ENCODE data around the gene PREX1. TPM values are rescaled to one million over a fixed set of nuclear protein-coding genes. Genes with fewer than 3 reads are reported as not detected.

The PREX1 gene
- total RNA-seq, 4 donors from 2014 or later: 7.5 to 10.9 (median 9.1) TPM

DNA sequence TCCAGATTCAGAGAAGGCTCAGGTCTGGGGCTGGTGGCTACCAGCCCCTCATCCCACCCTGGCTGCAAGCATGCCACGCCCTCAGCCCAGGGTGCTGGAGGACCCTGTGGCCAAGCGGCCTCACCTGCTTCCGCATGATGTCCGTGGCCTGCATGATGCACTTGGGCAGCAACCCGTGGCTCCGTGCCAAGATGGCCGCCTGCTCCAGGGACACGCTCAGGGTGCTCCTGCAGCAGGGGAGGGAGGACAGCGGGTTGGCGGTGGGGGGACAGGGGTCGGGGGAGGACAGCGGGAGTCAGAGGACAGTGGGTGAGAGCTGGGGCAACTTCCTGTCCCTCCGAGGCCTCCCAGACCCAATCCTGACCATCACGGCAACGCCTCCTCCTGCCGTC, 200.1 kb downstream of the PREX1 start:
- DNase-seq: no peak
- intact Hi-C loops (cut with DNase I; ENCODE audit: low total_unique reads): no loop called here
- ATAC-seq: no peak

DNA sequence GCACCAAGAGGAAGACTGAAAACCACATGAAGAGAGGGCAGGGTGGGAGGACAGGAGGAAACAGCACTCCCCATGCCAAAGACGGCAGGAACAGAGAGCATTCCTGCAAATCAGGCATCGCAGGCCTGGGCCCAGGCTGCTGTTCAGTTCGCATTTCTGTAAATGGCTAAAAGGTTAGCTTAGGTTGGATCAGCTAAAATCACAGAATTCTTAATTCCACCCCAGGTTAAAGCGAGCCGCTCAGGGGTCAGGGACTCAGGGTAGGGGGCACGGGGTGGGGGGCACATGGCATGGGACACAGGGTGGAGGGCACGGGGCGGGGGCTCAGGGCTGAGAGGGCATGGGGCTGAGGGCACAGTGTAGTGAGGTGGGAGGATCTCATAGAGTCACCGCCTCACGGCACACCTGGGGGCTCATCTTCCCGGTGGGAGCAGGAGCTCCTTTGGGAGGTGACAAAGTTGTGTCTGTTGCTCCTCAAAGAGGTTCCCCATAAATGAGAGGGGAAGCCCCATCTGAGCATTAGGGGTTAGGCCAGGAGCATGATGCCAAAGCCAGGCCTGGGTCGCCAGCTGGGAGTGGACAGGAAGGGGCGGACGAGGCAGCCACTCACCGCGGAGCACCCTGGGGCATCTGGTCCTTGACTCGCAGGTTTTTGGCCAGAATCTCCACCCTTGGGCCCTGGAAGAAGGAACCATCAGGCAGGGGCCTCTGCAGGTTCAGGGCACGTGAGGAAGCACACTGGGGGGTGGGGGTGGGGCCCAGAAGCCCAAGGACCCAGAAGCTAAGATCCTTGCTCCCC, 200.7 kb downstream of the PREX1 start:
- TF ChIP-seq POLR2A (IDR thresholded peaks at IDR 0.05): no peak
- no peak for TF ChIP-seq CTCF (IDR thresholded peaks at IDR 0.05 in 4 of 5, conservative IDR thresholded peaks at IDR 0.05 in 1 of 5)
- H3K4me1 ChIP-seq: no peaks in the 10 kb centered on the region
- H3K4me3 ChIP-seq: no peak overlapping the region
- no peak for DNase-seq
- no peak for ATAC-seq
- intact Hi-C loops (cut with DNase I; ENCODE audit: low total_unique reads) (no loop called here), in situ Hi-C loops (cut with MboI; ENCODE audit: low sequenced_read_pairs in 4 of 4) (no loop called here)
- no peak overlapping the region for H3K27ac ChIP-seq
- H3K27me3 ChIP-seq: no peaks in the 10 kb centered on the region
- no peaks in the 10 kb centered on the region for H3K9me3 ChIP-seq
- peaks cover 0 to 2% of the 10 kb centered on the region in 2 donors for H3K36me3 ChIP-seq

More for the DNA sequence above, 200.1 kb downstream of the PREX1 start:
- Histone ChIP-seq H3K36me3 (peaks cover 0 to 5% of the 10 kb centered on the region in 2 donors), H3K4me3 (no peak overlapping the region), H3K27ac (no peak overlapping the region), H3K4me1 (no peaks in the 10 kb centered on the region), H3K9me3 (no peaks in the 10 kb centered on the region), H3K27me3 (no peaks in the 10 kb centered on the region)
- in situ Hi-C loops (cut with MboI; ENCODE audit: low sequenced_read_pairs in 4 of 4): no loop called here
- TF ChIP-seq POLR2A (IDR thresholded peaks at IDR 0.05) (no peak), CTCF (IDR thresholded peaks at IDR 0.05 in 4 of 5, conservative IDR thresholded peaks at IDR 0.05 in 1 of 5) (no peak)

DNA sequence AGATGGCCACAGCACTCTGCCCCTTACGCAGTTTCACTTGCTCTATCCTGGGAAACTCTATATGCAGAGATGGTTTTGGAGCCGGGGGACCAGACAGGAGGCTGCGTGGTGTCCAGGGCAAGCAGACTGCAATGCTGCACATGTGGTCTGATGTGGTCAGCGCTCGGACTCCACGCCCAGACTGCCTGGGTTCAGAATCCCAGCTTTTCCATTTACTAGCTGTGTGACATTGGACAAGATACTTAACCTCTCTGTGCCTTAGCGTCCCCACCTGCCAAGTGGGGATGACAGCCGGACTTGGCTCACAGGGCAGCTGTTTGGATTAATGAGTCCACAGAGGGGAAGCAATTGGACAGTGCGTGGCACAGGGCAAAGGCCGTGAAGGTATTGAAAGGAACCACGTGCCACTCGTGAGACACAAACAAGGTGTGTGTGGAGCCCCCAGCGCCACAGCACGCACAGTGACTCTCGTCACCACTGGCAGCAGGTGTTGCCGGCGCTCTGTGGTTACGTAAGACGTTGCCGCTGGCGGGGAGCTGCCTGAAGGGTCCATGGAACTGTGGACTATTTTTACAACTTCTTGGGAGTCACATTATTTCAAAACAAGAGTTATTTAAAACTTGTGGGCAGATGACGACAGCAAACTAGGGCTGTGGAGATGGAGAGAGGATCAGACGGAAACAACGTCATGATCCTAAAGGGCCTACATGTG, 201.4 kb downstream of the PREX1 start:
- no peak for ATAC-seq

DNA sequence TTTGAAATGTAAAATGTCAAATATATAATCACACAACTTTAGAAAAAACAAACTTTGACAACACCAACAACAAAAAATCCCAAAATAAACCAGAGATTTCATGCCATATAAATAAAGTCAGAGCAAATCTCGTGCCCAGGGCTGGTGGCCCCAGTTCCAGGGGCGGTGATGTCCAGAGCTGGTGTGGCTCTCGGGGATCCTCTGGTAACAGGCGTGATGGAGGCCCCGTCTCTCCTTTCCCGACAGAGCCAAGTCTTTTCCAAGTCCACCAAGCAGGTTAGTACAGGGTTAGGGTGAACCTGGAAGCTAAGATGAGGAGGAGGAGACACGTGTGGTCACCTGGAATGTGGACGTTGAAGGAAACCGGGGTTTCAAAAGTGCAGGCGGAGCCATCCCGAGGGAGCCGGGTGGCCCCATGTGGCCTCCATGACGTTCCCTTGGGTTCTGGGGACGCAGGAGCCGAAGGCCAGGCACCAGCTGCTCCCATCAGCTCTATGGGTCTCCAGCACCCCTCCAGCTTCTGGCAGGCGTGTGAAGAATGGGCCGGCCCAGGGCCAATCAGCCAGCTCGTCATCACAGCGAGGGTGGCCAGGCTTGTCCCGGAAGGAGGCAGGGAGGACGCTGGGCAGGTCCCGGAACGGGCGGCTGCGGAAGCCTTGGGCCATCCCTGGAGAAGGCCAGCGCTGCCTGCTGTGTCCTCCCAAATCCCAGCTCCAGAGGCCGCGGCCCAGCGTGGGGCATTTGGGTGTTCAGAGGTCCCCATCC, 202.5 kb downstream of the PREX1 start:
- in situ Hi-C loops (cut with MboI; ENCODE audit: low sequenced_read_pairs in 4 of 4): no loop called here
- TF ChIP-seq CTCF (IDR thresholded peaks at IDR 0.05 in 4 of 5, conservative IDR thresholded peaks at IDR 0.05 in 1 of 5) (no peak), POLR2A (IDR thresholded peaks at IDR 0.05) (no peak)

More for the DNA sequence above, 201.4 kb downstream of the PREX1 start:
- no peak overlapping the region for H3K4me3 ChIP-seq
- no peak overlapping the region for H3K27ac ChIP-seq
- TF ChIP-seq POLR2A (IDR thresholded peaks at IDR 0.05) (no peak), CTCF (IDR thresholded peaks at IDR 0.05 in 4 of 5, conservative IDR thresholded peaks at IDR 0.05 in 1 of 5) (no peak)
- no peaks in the 10 kb centered on the region for H3K4me1 ChIP-seq
- H3K27me3 ChIP-seq: no peaks in the 10 kb centered on the region
- no peaks in the 10 kb centered on the region for H3K9me3 ChIP-seq
- in situ Hi-C loops (cut with MboI; ENCODE audit: low sequenced_read_pairs in 4 of 4) (no loop called here), intact Hi-C loops (cut with DNase I; ENCODE audit: low total_unique reads) (no loop called here)
- H3K36me3 ChIP-seq: no peaks in the 10 kb centered on the region
- no peak for DNase-seq

More for the DNA sequence above, 202.5 kb downstream of the PREX1 start:
- ATAC-seq: no peak
- H3K27me3 ChIP-seq: no peaks in the 10 kb centered on the region
- no peaks in the 10 kb centered on the region for H3K9me3 ChIP-seq
- intact Hi-C loops (cut with DNase I; ENCODE audit: low total_unique reads): no loop called here
- DNase-seq: no peak
- H3K27ac ChIP-seq: no peak overlapping the region
- peaks cover 5 to 11% of the 10 kb centered on the region in 2 donors for H3K4me1 ChIP-seq
- H3K36me3 ChIP-seq: no peaks in the 10 kb centered on the region
- no peak overlapping the region for H3K4me3 ChIP-seq

Measured in gastrocnemius medialis (tissue), 4 donors.